HepG2 (cell line): Measurements from ENCODE around the gene FNBP1L. TPM values are rescaled to one million over a fixed set of nuclear protein-coding genes. Genes with fewer than 3 reads are reported as not detected.
A peak's percentile ranks its signal among the peaks of the same experiment; 100 is the strongest.

Source experiments
- ATAC-seq: fragments of 200-7000 bp; cut with Tn5 transposase; 3 replicates; pipeline ENCODE4 v1.9.1; 2020; ENCODE audit warnings: mild to moderate bottlenecking, moderate library complexity
- BruUV-seq: library from RNA; stranded (reverse); fragments of 400-500 nt; replicated peaks from 2 replicates; lab custom pipeline; 2021; lab: Mats Ljungman, UMichigan
- CTCF ChIA-PET: fragments of 300-600 bp; formaldehyde crosslinking; extraction: SDS; loops from one replicate; lab custom pipeline; 2021; ENCODE audit warnings: low total read pairs, inconsistent platforms, low intra/inter-chr PET ratio; lab: Yijun Ruan, JAX
- POLR2A ChIA-PET: fragments of 350-600 bp; sonication (Branson Sonifier 250); formaldehyde crosslinking; loops from one replicate; lab custom pipeline; 2020; ENCODE audit warnings: antibody characterized with exemption, inconsistent platforms; lab: Yijun Ruan, JAX
- DNase-seq: peaks from one replicate; pipeline ENCODE4 v3.0.0-alpha.2; 2015; ENCODE audit warnings: low spot score
- FAIRE-seq: peaks from 3 replicates; lab custom pipeline; 2011; peaks lifted over from hg19 to GRCh38; lab: Jason Lieb, UNC
- H2AFZ ChIP-seq: one replicate; pipeline ENCODE4 v1.6.1; 2011; ENCODE audit warnings: low read length, inconsistent platforms
- H3K27ac ChIP-seq: fragments of 300-600 bp; 3 replicates; pipeline ENCODE4 v1.8.0; 2011; ENCODE audit warnings: mixed run types, mild to moderate bottlenecking, mixed read lengths, low read length, inconsistent platforms; ENCODE audit not compliant: insufficient read depth; ENCODE audit errors: extremely low read length
- H3K27me3 ChIP-seq, 2 experiments: fragments of 200-600 bp in 1 of 2; 2 replicates in 1 of 2; 3 replicates in 1 of 2; pipeline versions ENCODE4 v1.6.0 to v1.8.0; 2011; ENCODE audit warnings: low read length in 2 of 2, mild to moderate bottlenecking in 2 of 2, moderate library complexity in 2 of 2, inconsistent platforms in 1 of 2; ENCODE audit not compliant: insufficient read depth in 2 of 2, control insufficient read depth in 1 of 2
- H3K36me3 ChIP-seq, 2 experiments: fragments of 200-600 bp in 1 of 2; replicated peaks in 1 of 2; 2 replicates in 1 of 2; 3 replicates in 1 of 2; pipeline versions ENCODE4 v1.5.1 to v1.8.0; 2011; ENCODE audit warnings: low read length in 2 of 2, inconsistent platforms in 1 of 2; ENCODE audit not compliant: insufficient read depth in 2 of 2, control insufficient read depth in 1 of 2
- H3K4me1 ChIP-seq: 2 replicates; pipeline ENCODE4 v1.5.1; 2012; ENCODE audit warnings: low read length, inconsistent platforms; ENCODE audit not compliant: insufficient read depth
- H3K4me2 ChIP-seq: 2 replicates; pipeline ENCODE4 v1.6.0; 2011; ENCODE audit warnings: low read depth, low read length, inconsistent platforms
- H3K4me3 ChIP-seq, 3 experiments: fragments of 200-600 bp in 1 of 3; sonication (generic), shearing (Covaris generic) in 1 of 3; replicated peaks in 1 of 3; 2 replicates each; pipeline ENCODE4 v1.5.1; 2011 to 2016; ENCODE audit warnings: low read length in 3 of 3, inconsistent platforms in 2 of 3, low read depth in 2 of 3, mild to moderate bottlenecking in 2 of 3, control low read depth in 1 of 3, mixed read lengths in 1 of 3; ENCODE audit not compliant: insufficient read depth in 1 of 3
- H3K79me2 ChIP-seq: one replicate; pipeline ENCODE4 v1.6.1; 2011; ENCODE audit warnings: low read length, inconsistent platforms; ENCODE audit not compliant: insufficient read depth
- H3K9ac ChIP-seq: 2 replicates; pipeline ENCODE4 v1.6.0; 2011; ENCODE audit warnings: mild to moderate bottlenecking, low read depth, low read length, inconsistent platforms; ENCODE audit not compliant: insufficient read depth
- H3K9me3 ChIP-seq: 2 replicates; pipeline ENCODE4 v1.5.1; 2012; ENCODE audit warnings: mild to moderate bottlenecking, low read length
- H4K20me1 ChIP-seq: 2 replicates; pipeline ENCODE4 v1.6.0; 2011; ENCODE audit warnings: inconsistent platforms, mild to moderate bottlenecking, low read length, moderate library complexity; ENCODE audit not compliant: insufficient read depth
- CREM ChIP-seq, 2 experiments: sonication (generic) in 1 of 2; formaldehyde crosslinking in 1 of 2; IDR thresholded peaks; 2 replicates each; pipeline versions ENCODE4 v1.4.0 to v1.6.1; 2016 to 2020; ENCODE audit warnings: antibody characterized with exemption in 1 of 2, mild to moderate bottlenecking in 1 of 2, missing genetic modification reagents in 1 of 2
- DMTF1 ChIP-seq: sonication (generic); formaldehyde crosslinking; IDR thresholded peaks from 2 replicates; pipeline ENCODE4 v1.4.0; 2020; ENCODE audit warnings: mild to moderate bottlenecking, missing genetic modification reagents
- HDAC1 ChIP-seq: sonication (generic); formaldehyde crosslinking; IDR thresholded peaks from 2 replicates; pipeline ENCODE4 v1.5.1; 2020; ENCODE audit warnings: mild to moderate bottlenecking, missing genetic modification reagents
- HNF1B ChIP-seq: sonication (generic); formaldehyde crosslinking; IDR thresholded peaks from 2 replicates; pipeline ENCODE4 v1.5.1; 2020; ENCODE audit warnings: mild to moderate bottlenecking, moderate library complexity, missing genetic modification reagents
- IKZF1 ChIP-seq: fragments of 450-650 bp; IDR thresholded peaks from 2 replicates; pipeline ENCODE4 v1.7.1; 2016
- JARID2 ChIP-seq: sonication (generic); formaldehyde crosslinking; IDR thresholded peaks from 2 replicates; pipeline ENCODE4 v1.8.1; 2023; ENCODE audit warnings: missing genetic modification reagents, inconsistent platforms; ENCODE audit not compliant: insufficient replicate concordance
- MIXL1 ChIP-seq: IDR thresholded peaks from 2 replicates; pipeline ENCODE4 v1.6.1; 2016
- PCBP1 ChIP-seq: fragments of 200-400 bp; formaldehyde crosslinking; IDR thresholded peaks from 2 replicates; pipeline ENCODE4 v1.6.1; 2017; ENCODE audit warnings: mild to moderate bottlenecking, low read depth, low read length, borderline replicate concordance
- PHF8 ChIP-seq: sonication (generic); formaldehyde crosslinking; IDR thresholded peaks from 2 replicates; pipeline ENCODE4 v1.5.0; 2020; ENCODE audit warnings: missing genetic modification reagents
- SALL2 ChIP-seq: sonication (generic); formaldehyde crosslinking; IDR thresholded peaks from 2 replicates; pipeline ENCODE4 v1.8.1; 2023; ENCODE audit warnings: mild to moderate bottlenecking, missing genetic modification reagents, inconsistent platforms
- THAP7 ChIP-seq: sonication (generic); formaldehyde crosslinking; IDR thresholded peaks from 2 replicates; pipeline ENCODE4 v1.8.1; 2023; ENCODE audit warnings: mild to moderate bottlenecking, missing genetic modification reagents
- TMF1 ChIP-seq: sonication (generic); formaldehyde crosslinking; IDR thresholded peaks from 2 replicates; pipeline ENCODE4 v1.8.1; 2022; ENCODE audit warnings: low read depth, missing genetic modification reagents
- ZNF12 ChIP-seq: sonication (generic); formaldehyde crosslinking; IDR thresholded peaks from 2 replicates; pipeline ENCODE4 v1.5.0; 2020; ENCODE audit warnings: missing genetic modification reagents
- ZNF468 ChIP-seq: sonication (generic); formaldehyde crosslinking; IDR thresholded peaks from 2 replicates; pipeline ENCODE4 v1.8.0; 2022; ENCODE audit warnings: mild to moderate bottlenecking, moderate library complexity, missing genetic modification reagents
- ZNF660 ChIP-seq: sonication (generic); formaldehyde crosslinking; IDR thresholded peaks from 2 replicates; pipeline ENCODE4 v1.5.1; 2020; ENCODE audit warnings: mild to moderate bottlenecking, low read depth, missing genetic modification reagents, borderline replicate concordance
- ZNF710 ChIP-seq: sonication (generic); formaldehyde crosslinking; IDR thresholded peaks from 2 replicates; pipeline ENCODE4 v1.5.0; 2020; ENCODE audit warnings: mild to moderate bottlenecking, missing genetic modification reagents, borderline replicate concordance
- ZNF780A ChIP-seq: sonication (generic); formaldehyde crosslinking; IDR thresholded peaks from 2 replicates; pipeline ENCODE4 v1.8.0; 2022; ENCODE audit warnings: mild to moderate bottlenecking, missing genetic modification reagents, moderate library complexity
- ZSCAN25 ChIP-seq: sonication (generic); formaldehyde crosslinking; IDR thresholded peaks from 2 replicates; pipeline ENCODE4 v1.8.0; 2022; ENCODE audit warnings: mild to moderate bottlenecking, missing genetic modification reagents
- WGBS: methylation state at CpG from one replicate; pipeline ENCODE4 v1.1.6; 2017; ENCODE audit warnings: low lambda C conversion rate; 5-methylcytosine and 5-hydroxymethylcytosine counted together
- in situ Hi-C: cut with HindIII; loops from 2 replicates; pipeline ENCODE4 v1.10.0; 2017; ENCODE audit warnings: low pct_unique_long_range_greater_than_20kb; ENCODE audit not compliant: extremely low pct_ligation_motif_present
- intact Hi-C: fragments of 100-400 bp; cut with micrococcal nuclease; formaldehyde crosslinking; loops from one replicate; pipeline ENCODE4 v1.10.0; 2022; ENCODE audit not compliant: unreplicated experiment
- polyA plus RNA-seq, 8 experiments: library from polyadenylated mRNA; depleted of rRNA in 3 of 8; stranded (reverse) in 7 of 8; unstranded in 1 of 8; fragments of >200 nt; fragmentation: Illumina TruSeq in 4 of 8; extraction: Trizol in 4 of 8; gene quantifications; 2 replicates each; pipeline versions ENCODE4 v1.2.1 to v1.2.3, GENCODE V29; 2011 to 2016; ENCODE audit warnings: low read depth in 4 of 8, missing spikeins in 1 of 8, mixed read lengths in 1 of 8; ENCODE audit not compliant: insufficient read depth in 1 of 8
- total RNA-seq, 5 experiments: library from RNA; depleted of rRNA; stranded (reverse); fragments of >200 nt; fragmentation: Illumina TruSeq; extraction: Trizol; gene quantifications; 2 replicates each; pipeline ENCODE4 v1.2.3, GENCODE V29; 2016; ENCODE audit warnings: low read depth in 1 of 5

The FNBP1L gene
- total and polyA plus RNA-seq, 2 of the 13 experiments (the other 11 are each of a cell fraction or from before 2014, with no cell fraction given), result 24.1 to 27.1 TPM

GRCh38 chr1:93593854-93594602 is 146.1 kb downstream of the FNBP1L start:
- intact Hi-C loops, result loop anchor here (5.0 kb wide), 1 partner anchor 147 kb away; the partner anchor contains the start of gene FNBP1L
- peaks cover 11 to 70% of the 10 kb centered on the region in 2 experiments for H3K36me3 ChIP-seq
- H3K9me3 ChIP-seq, result no peaks in the 10 kb centered on the region
- peaks cover 56% of the 10 kb centered on the region for H3K79me2 ChIP-seq
- WGBS, result 83% methylated on average over 11 of the region's 13 CpGs
- no TSS peak for BruUV-seq
- H3K4me2 ChIP-seq, result peak overlapping the region; percentile 96
- ATAC-seq (no peak), FAIRE-seq (no peak), DNase-seq (no peak)
- peak overlapping the region; percentile 96 for H3K9ac ChIP-seq
- H2AFZ ChIP-seq, result no peak overlapping the region
- POLR2A ChIA-PET, result interaction anchor here (0.8 to 4.9 kb wide), 4 partner anchors 13 to 22 kb away, joined by 3 to 214 read pairs (median 18); no protein-coding TSS in a partner anchor
- peaks cover 15% of the 10 kb centered on the region for H4K20me1 ChIP-seq
- in situ Hi-C loops, result no loop called here
- H3K4me1 ChIP-seq, result peaks cover 72% of the 10 kb centered on the region
- CTCF ChIA-PET, result no interaction called here
- peak overlapping the region; percentile 94 for H3K27ac ChIP-seq
- H3K4me3 ChIP-seq, result peak overlapping the region; percentile 81 to 88 (median 86)
- H3K27me3 ChIP-seq, result no peaks in the 10 kb centered on the region; a peak in 1 of 5 replicates
- no peak for TF ChIP-seq JARID2 (CRISPR knock-in tag)
- TF ChIP-seq ZNF780A (CRISPR knock-in tag), result no peak
- no peak for TF ChIP-seq THAP7
- TF ChIP-seq ZSCAN25 (CRISPR knock-in tag), result no peak
- no peak for TF ChIP-seq SALL2 (CRISPR knock-in tag)
- TF ChIP-seq HDAC1, result no peak
- no peak for TF ChIP-seq HNF1B (CRISPR knock-in tag)
- no peak for TF ChIP-seq ZNF660 (CRISPR knock-in tag)
- no peak for TF ChIP-seq MIXL1 (CRISPR knock-in tag)
- TF ChIP-seq IKZF1, result no peak
- TF ChIP-seq ZNF468 (CRISPR knock-in tag), result no peak
- no peak for TF ChIP-seq DMTF1 (CRISPR knock-in tag)
- TF ChIP-seq ZNF710 (CRISPR knock-in tag), result peak; percentile 33; the same call in 1 of the 2 replicates
- TF ChIP-seq TMF1 (CRISPR knock-in tag), result no peak
- TF ChIP-seq PCBP1, result no peak
- no peak for TF ChIP-seq CREM (IDR thresholded peaks at IDR 0.05)
- TF ChIP-seq CREM (CRISPR knock-in tag; IDR thresholded peaks at IDR 0.05), result no peak
- no peak for TF ChIP-seq ZNF12 (CRISPR knock-in tag)
- TF ChIP-seq PHF8 (CRISPR knock-in tag), result peak; percentile 30; the same call in 1 of the 2 replicates
